ENCODE measurements around the gene MYL5. TPM values are rescaled to one million over a fixed set of nuclear protein-coding genes. Genes with fewer than 3 reads are reported as not detected.
"Not testable (repeated sequence)": the region's sequence is repeated elsewhere in the genome, so short reads cannot be mapped to it uniquely, and the experiment has no call there.

Gene MYL5
- total and polyA plus RNA-seq, 3 donors from 2014 or later, result 33.9 to 45.0 (median 34.2) TPM

DNA sequence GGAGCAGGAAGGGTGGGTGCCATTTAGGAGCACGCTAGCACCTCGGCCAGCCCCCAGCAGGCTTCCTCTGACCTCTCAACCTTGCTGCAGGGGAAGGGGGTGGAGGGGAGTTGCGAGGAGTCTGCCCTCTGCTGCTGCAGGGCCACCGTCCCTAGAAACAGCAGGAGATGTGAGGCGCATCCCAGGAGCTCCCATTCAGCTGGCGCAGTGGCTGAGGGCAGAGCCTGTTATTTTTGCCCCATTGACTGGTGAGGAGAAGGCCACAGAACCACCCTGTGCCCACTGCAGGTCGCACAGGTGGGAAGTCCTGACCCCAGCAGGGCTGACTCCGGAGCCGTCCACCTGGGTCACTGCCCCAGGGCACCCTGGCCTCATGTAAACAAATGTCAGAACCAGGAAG, 40.9 kb upstream of the MYL5 start:
- Histone ChIP-seq H3K9me3 (no peaks in the 10 kb centered on the region), H3K27ac (no peak overlapping the region), H3K4me1 (no peaks in the 10 kb centered on the region), H3K27me3 (no peaks in the 10 kb centered on the region), H3K4me3 (no peak overlapping the region), H3K36me3 (ENCODE audit: low read depth, missing control alignments) (no peaks in the 10 kb centered on the region)
- WGBS, 2 donors, result 53 to 63% methylated on average over 4 to 9 of the region's 9 CpGs
- DNase-seq, result no peak
- intact Hi-C loops (cut with DNase I; ENCODE audit: low total_unique reads), result no loop called here
- TF ChIP-seq, protein P1, sequence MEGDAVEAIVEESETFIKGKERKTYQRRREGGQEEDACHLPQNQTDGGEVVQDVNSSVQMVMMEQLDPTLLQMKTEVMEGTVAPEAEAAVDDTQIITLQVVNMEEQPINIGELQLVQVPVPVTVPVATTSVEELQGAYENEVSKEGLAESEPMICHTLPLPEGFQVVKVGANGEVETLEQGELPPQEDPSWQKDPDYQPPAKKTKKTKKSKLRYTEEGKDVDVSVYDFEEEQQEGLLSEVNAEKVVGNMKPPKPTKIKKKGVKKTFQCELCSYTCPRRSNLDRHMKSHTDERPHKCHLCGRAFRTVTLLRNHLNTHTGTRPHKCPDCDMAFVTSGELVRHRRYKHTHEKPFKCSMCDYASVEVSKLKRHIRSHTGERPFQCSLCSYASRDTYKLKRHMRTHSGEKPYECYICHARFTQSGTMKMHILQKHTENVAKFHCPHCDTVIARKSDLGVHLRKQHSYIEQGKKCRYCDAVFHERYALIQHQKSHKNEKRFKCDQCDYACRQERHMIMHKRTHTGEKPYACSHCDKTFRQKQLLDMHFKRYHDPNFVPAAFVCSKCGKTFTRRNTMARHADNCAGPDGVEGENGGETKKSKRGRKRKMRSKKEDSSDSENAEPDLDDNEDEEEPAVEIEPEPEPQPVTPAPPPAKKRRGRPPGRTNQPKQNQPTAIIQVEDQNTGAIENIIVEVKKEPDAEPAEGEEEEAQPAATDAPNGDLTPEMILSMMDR (IDR thresholded peaks at IDR 0.05), result no peak
- TF ChIP-seq POLR2A (IDR thresholded peaks at IDR 0.05), result no peak

DNA sequence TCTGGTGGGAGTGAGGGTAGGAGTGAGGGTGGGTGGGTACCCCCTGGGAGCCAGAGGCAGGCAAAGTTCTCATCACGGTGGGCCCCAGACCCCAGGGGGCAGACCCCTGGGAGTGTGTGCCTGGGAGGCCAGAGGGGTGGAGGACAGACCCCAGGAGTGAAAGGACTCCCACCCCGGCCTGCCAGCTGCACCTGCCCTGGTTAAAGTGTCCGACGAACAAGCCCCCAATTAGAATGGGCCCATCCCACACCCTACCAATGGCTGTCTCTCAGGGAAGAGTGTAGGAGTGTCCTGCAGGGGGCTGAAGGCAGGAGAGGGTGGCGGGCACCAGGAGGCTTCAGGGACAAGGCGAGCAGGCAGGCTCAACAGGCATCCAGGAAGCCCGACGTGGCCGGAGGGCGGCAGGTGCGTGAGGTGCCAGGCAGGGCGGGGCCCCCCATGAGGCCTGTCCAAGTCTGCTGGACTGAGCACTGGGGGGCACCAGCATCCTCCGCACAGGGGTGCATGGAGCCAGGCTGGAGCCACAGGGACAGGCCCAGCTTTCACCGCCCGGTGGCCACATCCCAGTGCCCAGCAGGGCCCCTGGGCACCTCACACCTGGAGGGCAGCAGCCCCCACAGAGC, 40.3 kb upstream of the MYL5 start:
- no peak for TF ChIP-seq POLR2A (IDR thresholded peaks at IDR 0.05)
- TF ChIP-seq, protein P1 (IDR thresholded peaks at IDR 0.05), result no peak
- no peak overlapping the region for H3K4me3 ChIP-seq
- H3K36me3 ChIP-seq (ENCODE audit: low read depth, missing control alignments), result no peaks in the 10 kb centered on the region
- H3K9me3 ChIP-seq, result no peaks in the 10 kb centered on the region
- intact Hi-C loops (cut with DNase I; ENCODE audit: low total_unique reads), result no loop called here
- no peak for DNase-seq
- H3K27me3 ChIP-seq, result no peaks in the 10 kb centered on the region
- 41 to 70% methylated on average over 5 to 15 of the region's 15 CpGs for WGBS, 2 donors
- H3K27ac ChIP-seq, result no peak overlapping the region
- no peaks in the 10 kb centered on the region for H3K4me1 ChIP-seq

DNA sequence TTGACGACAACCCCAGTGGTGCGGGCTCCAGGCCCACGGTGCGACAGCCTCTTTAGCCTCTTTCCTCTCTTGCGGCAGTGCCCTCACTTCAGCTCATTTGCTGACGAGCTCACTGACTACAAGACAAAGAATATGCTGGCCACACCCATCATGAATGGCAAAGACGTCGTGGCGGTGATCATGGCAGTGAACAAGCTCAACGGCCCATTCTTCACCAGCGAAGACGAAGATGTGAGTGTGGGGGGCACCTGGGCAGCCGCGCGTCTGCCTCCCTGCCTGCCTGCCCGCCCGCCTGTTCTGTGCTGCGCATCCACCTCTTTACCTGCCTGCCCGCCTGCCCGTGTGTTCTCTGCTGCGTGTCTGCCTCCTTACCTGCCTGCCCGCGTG, 39.8 kb upstream of the MYL5 start:
- intact Hi-C loops (cut with DNase I; ENCODE audit: low total_unique reads), result no loop called here
- DNase-seq, result no peak
- no peak overlapping the region for H3K4me3 ChIP-seq
- WGBS, 2 donors, result 86 to 89% methylated on average over 16 to 23 of the region's 23 CpGs
- H3K9me3 ChIP-seq, result no peaks in the 10 kb centered on the region
- no peak overlapping the region for H3K27ac ChIP-seq
- no peaks in the 10 kb centered on the region for H3K4me1 ChIP-seq
- H3K36me3 ChIP-seq (ENCODE audit: low read depth, missing control alignments), result no peaks in the 10 kb centered on the region
- TF ChIP-seq, protein P1 (IDR thresholded peaks at IDR 0.05), result no peak
- no peak for TF ChIP-seq POLR2A (IDR thresholded peaks at IDR 0.05)
- H3K27me3 ChIP-seq, result no peaks in the 10 kb centered on the region

DNA sequence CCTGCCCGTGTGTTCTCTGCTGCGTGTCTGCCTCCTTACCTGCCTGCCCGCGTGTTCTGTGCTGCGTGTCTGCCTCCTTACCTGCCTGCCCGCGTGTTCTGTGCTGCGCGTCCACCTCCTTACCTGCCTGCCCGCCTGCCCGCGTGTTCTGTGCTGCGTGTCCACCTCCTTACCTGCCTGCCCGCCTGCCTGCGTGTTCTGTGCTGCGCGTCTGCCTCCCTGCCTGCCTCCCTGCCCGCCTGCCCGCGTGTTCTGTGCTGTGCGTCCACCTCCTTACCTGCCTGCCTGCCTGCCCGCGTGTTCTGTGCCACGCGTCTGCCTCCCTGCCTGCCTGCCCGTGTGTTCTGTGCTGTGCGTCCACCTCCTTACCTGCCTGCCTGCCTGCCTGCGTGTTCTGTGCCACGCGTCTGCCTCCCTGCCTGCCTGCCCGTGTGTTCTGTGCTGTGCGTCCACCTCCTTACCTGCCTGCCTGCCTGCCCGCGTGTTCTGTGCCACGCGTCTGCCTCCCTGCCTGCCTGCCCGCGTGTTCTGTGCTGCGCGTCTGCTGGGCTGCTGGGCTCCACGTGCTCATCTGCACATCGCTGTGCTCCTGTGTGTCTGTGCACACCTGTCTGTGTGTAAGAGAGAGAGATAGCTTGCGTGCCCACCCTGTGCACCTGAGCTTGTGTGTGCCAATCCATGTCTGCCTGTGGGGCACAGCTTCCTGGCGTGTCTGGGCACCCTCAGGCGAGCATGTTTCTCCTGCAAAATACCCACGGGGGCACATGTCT, 39.1 kb upstream of the MYL5 start:
- H3K36me3 ChIP-seq (ENCODE audit: low read depth, missing control alignments); H3K27me3 ChIP-seq; DNase-seq; H3K4me1 ChIP-seq; H3K4me3 ChIP-seq; H3K27ac ChIP-seq; intact Hi-C loops (cut with DNase I; ENCODE audit: low total_unique reads); H3K9me3 ChIP-seq: not testable (repeated sequence)
- 90 to 92% methylated on average over 44 to 46 of the region's 46 CpGs for WGBS, 2 donors

DNA sequence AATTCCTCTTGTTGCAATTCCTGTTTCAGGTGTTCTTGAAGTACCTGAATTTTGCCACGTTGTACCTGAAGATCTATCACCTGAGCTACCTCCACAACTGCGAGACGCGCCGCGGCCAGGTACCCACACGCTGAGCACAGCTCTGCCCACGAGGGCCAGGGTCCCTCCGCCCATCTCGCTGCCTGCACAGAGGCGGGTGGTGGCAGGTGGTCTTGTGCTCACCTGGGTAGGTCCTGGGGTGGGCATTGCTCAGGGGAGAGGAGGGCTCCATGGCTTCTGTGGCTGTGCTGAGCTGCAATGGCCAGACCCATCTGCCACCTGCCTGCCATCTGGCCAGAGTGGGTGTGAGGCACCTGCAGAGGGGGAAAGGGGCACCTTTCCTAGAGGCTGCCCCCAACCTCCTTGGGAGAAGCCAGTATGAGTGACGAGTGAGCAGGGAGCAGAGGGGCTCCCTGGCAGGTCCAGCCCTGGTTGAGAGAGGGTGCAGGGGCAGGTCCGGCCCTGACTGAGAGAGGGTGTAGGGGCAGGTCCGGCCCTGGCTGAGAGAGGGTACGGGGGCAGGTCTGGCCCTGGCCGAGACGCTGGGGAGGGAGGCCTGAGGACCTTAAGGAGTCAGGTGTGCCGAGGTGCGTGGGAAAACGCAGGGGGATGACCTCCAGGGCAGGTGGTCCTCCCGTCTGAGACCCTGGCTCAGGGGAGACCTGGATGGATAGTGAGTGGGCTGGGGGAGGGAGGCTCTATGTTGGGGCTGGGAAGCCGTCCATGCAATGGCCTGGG, 38.3 kb upstream of the MYL5 start:
- Histone ChIP-seq H3K27me3 (no peaks in the 10 kb centered on the region), H3K36me3 (ENCODE audit: low read depth, missing control alignments) (no peaks in the 10 kb centered on the region), H3K27ac (no peak overlapping the region), H3K4me3 (no peak overlapping the region), H3K4me1 (no peaks in the 10 kb centered on the region), H3K9me3 (no peaks in the 10 kb centered on the region)
- DNase-seq, result no peak
- intact Hi-C loops (cut with DNase I; ENCODE audit: low total_unique reads), result no loop called here
- TF ChIP-seq, protein P1 (IDR thresholded peaks at IDR 0.05), result no peak
- TF ChIP-seq POLR2A (IDR thresholded peaks at IDR 0.05), result no peak
- 82 to 83% methylated on average over 20 to 22 of the region's 22 CpGs for WGBS, 2 donors
